ENCODE measurements around the gene MRPL18. TPM values are rescaled to one million over a fixed set of nuclear protein-coding genes. Genes with fewer than 3 reads are reported as not detected.

The MRPL18 gene
- polyA plus RNA-seq, 3 donors = 28.5 to 88.2 (median 74.1) TPM

DNA sequence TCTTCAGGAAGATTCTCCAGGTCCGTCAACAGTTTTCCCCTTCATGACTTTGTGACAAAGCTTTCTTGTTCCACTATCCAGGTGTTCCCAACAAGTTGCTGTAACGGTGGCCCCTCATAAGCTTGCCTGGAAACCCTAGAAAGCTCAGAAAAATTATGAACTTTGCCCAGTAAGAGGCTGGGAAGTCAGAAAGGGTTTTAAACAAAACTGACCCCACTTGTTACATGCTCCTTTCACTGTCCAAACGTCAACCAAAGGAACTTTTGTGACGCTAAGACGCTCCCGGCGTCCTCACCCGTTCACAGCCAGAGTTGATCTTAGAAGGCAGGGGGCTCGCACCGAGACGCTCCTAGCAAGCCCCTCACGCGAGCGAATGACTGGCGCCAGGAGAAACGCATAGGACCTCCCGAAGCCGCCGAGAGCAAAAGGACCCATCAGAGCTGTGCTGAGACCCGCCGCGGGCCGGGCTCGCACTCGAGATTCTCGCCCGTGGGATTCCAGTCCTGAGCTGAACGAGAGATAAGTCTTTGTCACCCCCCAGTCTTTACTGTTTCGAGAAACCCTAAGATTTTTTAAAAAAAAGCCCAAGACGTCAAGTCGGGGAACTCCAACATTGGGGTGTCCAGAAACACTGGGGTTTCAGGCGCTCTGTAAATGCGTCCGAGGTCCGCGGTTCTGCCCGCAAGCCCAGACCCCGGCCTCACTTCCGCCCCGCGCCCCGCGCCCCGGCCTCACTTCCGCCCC, 29.0 kb upstream of the MRPL18 start:
- Histone ChIP-seq H3K27ac (ENCODE audit: low read depth in 1 of 2, low read length in 2 of 2) (peak overlapping the region; percentile 95 to 96), H2AFZ (ENCODE audit: insufficient read depth, low read depth, low read length, poor library complexity, severe bottlenecking) (peak overlapping the region; percentile 99), H4K20me1 (ENCODE audit: insufficient read depth, low read length) (peaks cover 11% of the 10 kb centered on the region), H3K4me2 (replicated peaks; ENCODE audit: extremely low read depth, low read length, poor library complexity, severe bottlenecking) (peak overlapping the region; percentile 90), H3K79me2 (ENCODE audit: insufficient read depth, low read length) (peaks cover 6% of the 10 kb centered on the region), H3K36me3 (replicated peaks in 1 of 2; ENCODE audit: control insufficient read depth in 1 of 2, insufficient read depth in 2 of 2, low read length in 2 of 2) (peaks cover 23 to 40% of the 10 kb centered on the region in 2 donors), H3K27me3 (ENCODE audit: control insufficient read depth in 2 of 2, insufficient read depth in 2 of 2, low read length in 2 of 2) (no peaks in the 10 kb centered on the region), H3K4me3 (replicated peaks in 1 of 3; ENCODE audit: low read depth in 2 of 3, low read length in 3 of 3) (peak overlapping the region; percentile 80 to 93 (median 90)), H3K9me3 (replicated peaks in 1 of 2; ENCODE audit: control insufficient read depth in 1 of 2, insufficient read depth in 1 of 2, low read length in 2 of 2) (no peaks in the 10 kb centered on the region), H3K9ac (ENCODE audit: insufficient read depth, low read length, poor library complexity, severe bottlenecking) (peak overlapping the region; percentile 85), H3K4me1 (ENCODE audit: control insufficient read depth in 1 of 2, insufficient read depth in 2 of 2, low read length in 2 of 2) (peaks cover 20 to 29% of the 10 kb centered on the region in 2 donors)
- DNase-seq = peak in 1 of 3 donors; percentile 87
- no peaks in the 10 kb centered on the region for H3K27me3 Mint-ChIP-seq (ENCODE audit: low read depth in 3 of 3)
- peak overlapping the region; percentile 93 to 98 (median 97) for H3K27ac Mint-ChIP-seq
- H3K9me3 Mint-ChIP-seq = no peaks in the 10 kb centered on the region
- H3K36me3 Mint-ChIP-seq = peaks cover 26 to 41% of the 10 kb centered on the region in 2 donors
- H3K4me3 Mint-ChIP-seq = peak overlapping the region; percentile 92 to 96
- WGBS (ENCODE audit: insufficient coverage) = 7% methylated on average over 41 of the region's 45 CpGs
- peaks cover 26% of the 10 kb centered on the region for H3K4me1 Mint-ChIP-seq
- intact Hi-C loops (cut with micrococcal nuclease) = loop anchor here (5.0 kb wide), 1 partner anchor 34 kb away; the partner anchor contains the start of gene WTAP (in 2 of the 2)
- TF ChIP-seq, protein P1, sequence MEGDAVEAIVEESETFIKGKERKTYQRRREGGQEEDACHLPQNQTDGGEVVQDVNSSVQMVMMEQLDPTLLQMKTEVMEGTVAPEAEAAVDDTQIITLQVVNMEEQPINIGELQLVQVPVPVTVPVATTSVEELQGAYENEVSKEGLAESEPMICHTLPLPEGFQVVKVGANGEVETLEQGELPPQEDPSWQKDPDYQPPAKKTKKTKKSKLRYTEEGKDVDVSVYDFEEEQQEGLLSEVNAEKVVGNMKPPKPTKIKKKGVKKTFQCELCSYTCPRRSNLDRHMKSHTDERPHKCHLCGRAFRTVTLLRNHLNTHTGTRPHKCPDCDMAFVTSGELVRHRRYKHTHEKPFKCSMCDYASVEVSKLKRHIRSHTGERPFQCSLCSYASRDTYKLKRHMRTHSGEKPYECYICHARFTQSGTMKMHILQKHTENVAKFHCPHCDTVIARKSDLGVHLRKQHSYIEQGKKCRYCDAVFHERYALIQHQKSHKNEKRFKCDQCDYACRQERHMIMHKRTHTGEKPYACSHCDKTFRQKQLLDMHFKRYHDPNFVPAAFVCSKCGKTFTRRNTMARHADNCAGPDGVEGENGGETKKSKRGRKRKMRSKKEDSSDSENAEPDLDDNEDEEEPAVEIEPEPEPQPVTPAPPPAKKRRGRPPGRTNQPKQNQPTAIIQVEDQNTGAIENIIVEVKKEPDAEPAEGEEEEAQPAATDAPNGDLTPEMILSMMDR (IDR thresholded peaks at IDR 0.05) = no peak

DNA sequence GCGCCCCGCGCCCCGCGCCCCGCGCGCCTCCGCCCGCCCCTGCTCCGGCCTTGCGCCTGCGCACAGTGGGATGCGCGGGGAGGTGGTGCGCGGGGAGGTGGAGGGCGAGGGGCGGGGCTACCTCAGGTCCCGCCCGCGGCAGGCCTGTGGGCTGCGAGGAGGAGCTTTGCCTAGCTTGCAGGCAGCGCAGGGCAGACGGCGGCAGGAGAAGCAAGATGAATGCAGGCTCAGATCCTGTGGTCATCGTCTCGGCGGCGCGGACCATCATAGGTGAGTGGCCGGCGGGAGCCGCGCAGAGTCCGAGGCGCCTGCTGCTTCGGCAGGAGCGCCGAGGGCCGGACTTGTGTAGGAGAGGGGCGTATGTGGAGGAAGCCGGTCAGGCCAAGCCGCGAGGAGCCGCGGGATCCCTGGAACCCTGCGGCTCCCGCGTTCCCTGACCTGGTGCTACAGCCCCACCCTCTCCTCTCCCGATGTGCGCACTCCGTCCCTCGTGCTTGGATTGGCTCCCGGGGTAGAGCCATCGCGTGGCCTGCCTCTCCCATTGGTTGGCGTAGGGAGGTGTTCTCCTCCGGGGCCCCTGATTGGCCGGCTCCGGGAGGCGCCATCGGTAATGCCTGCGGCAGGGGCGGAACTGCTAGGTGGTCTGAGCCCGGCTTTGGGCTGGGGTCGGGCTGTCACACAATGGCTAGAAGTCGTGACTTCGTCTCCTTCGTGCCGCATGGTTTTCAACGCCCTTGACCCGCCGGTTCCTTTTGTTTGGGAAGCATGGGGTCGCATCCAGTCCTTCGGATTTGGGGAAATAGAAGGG, 28.2 kb upstream of the MRPL18 start, which contains the start of gene ACAT2:
Gene ACAT2 (plus strand): TSS at position 173 of the 808 bp plus-strand sequence. CDS start 43 bp downstream, at position 216.
- peak within 1 kb of the TSS; percentile 92 to 96 for H3K4me3 Mint-ChIP-seq
- peak; percentile 89 to 93 (median 91) for DNase-seq
- Histone ChIP-seq H4K20me1 (ENCODE audit: insufficient read depth, low read length) (peaks cover 3% of the 10 kb centered on the region), H3K4me3 (replicated peaks in 1 of 3; ENCODE audit: low read depth in 2 of 3, low read length in 3 of 3) (peak within 1 kb of the TSS; percentile 83 to 93 (median 90)), H2AFZ (ENCODE audit: insufficient read depth, low read depth, low read length, poor library complexity, severe bottlenecking) (peak within 1 kb of the TSS; percentile 99), H3K9me3 (replicated peaks in 1 of 2; ENCODE audit: control insufficient read depth in 1 of 2, insufficient read depth in 1 of 2, low read length in 2 of 2) (no peaks in the 10 kb centered on the region), H3K4me2 (replicated peaks; ENCODE audit: extremely low read depth, low read length, poor library complexity, severe bottlenecking) (peak within 1 kb of the TSS; percentile 90), H3K27ac (ENCODE audit: low read depth in 1 of 2, low read length in 2 of 2) (peak within 1 kb of the TSS; percentile 95 to 96), H3K27me3 (ENCODE audit: control insufficient read depth in 2 of 2, insufficient read depth in 2 of 2, low read length in 2 of 2) (no peaks in the 10 kb centered on the region), H3K79me2 (ENCODE audit: insufficient read depth, low read length) (peaks cover 6% of the 10 kb centered on the region), H3K9ac (ENCODE audit: insufficient read depth, low read length, poor library complexity, severe bottlenecking) (peak within 1 kb of the TSS; percentile 85), H3K4me1 (ENCODE audit: control insufficient read depth in 1 of 2, insufficient read depth in 2 of 2, low read length in 2 of 2) (peaks cover 20 to 29% of the 10 kb centered on the region in 2 donors), H3K36me3 (replicated peaks in 1 of 2; ENCODE audit: control insufficient read depth in 1 of 2, insufficient read depth in 2 of 2, low read length in 2 of 2) (peaks cover 19 to 40% of the 10 kb centered on the region in 2 donors)
- H3K27me3 Mint-ChIP-seq (ENCODE audit: low read depth in 3 of 3) = no peaks in the 10 kb centered on the region
- TF ChIP-seq, protein P1 (IDR thresholded peaks at IDR 0.05) = no peak
- H3K27ac Mint-ChIP-seq = peak within 1 kb of the TSS; percentile 93 to 98 (median 97)
- intact Hi-C loops (cut with micrococcal nuclease) = loop anchor here (5.0 kb wide), 1 partner anchor 35 kb away; the partner anchor contains the start of gene WTAP (in 2 of the 2)
- WGBS (ENCODE audit: insufficient coverage) = under 1% methylated on average over 62 of the region's 76 CpGs
- peaks cover 24 to 40% of the 10 kb centered on the region in 2 donors for H3K36me3 Mint-ChIP-seq
- no peaks in the 10 kb centered on the region for H3K9me3 Mint-ChIP-seq
- H3K4me1 Mint-ChIP-seq = peaks cover 26% of the 10 kb centered on the region

Data from CD14-positive monocyte (primary cell).